ENCODE results near the gene CADM1.

- TF ChIP-seq CTCF (IDR thresholded peaks at IDR 0.05) (no peak), POLR2AphosphoS5 (IDR thresholded peaks at IDR 0.05) (no peak), EP300 (IDR thresholded peaks at IDR 0.05) (no peak), POLR2A (IDR thresholded peaks at IDR 0.05) (no peak)
Observed at GRCh38 chr11:115155978-115156377, 348.2 kb downstream of the CADM1 start.
